Endometrial microvascular endothelial cells (primary cell): ENCODE measurements around the gene SPOCK3. TPM values are rescaled to one million over a fixed set of nuclear protein-coding genes. Genes with fewer than 3 reads are reported as not detected.
"Not testable (repeated sequence)": the region's sequence is repeated elsewhere in the genome, so short reads cannot be mapped to it uniquely, and the experiment has no call there.

Experiments
- in situ Hi-C: cut with HindIII; loops from 2 replicates; pipeline ENCODE4 v1.10.0; 2017; ENCODE audit warnings: low sequenced_read_pairs, low pct_unique_long_range_greater_than_20kb; ENCODE audit errors: inconsistent ontology term
- total RNA-seq: library from RNA; depleted of rRNA; stranded (reverse); fragments of >200 nt; gene quantifications from one replicate; pipeline ENCODE4 v1.2.3, GENCODE V29; 2015; ENCODE audit errors: inconsistent ontology term

Gene SPOCK3
- total RNA-seq, 1 donor from 2014 or later, result not detected

GRCh38 chr4:166735553-166735952 lies 498.7 kb downstream of the SPOCK3 start:
- in situ Hi-C loops, result no loop called here

GRCh38 chr4:166734797-166735196 lies 499.5 kb downstream of the SPOCK3 start:
- in situ Hi-C loops, result no loop called here

- in situ Hi-C loops, result no loop called here
These were observed 500.6 kb downstream of the SPOCK3 start for GRCh38 chr4:166733686-166734085.

- in situ Hi-C loops, result no loop called here
These were observed 507.5 kb downstream of the SPOCK3 start for GRCh38 chr4:166726832-166727231.

- in situ Hi-C loops, result no loop called here
These were observed 509.9 kb downstream of the SPOCK3 start for GRCh38 chr4:166724369-166724768.

GRCh38 chr4:166723532-166724140 lies 510.7 kb downstream of the SPOCK3 start:
- in situ Hi-C loops, result no loop called here

GRCh38 chr4:166715748-166716713 lies 518.3 kb downstream of the SPOCK3 start:
- in situ Hi-C loops, result not testable (repeated sequence)

GRCh38 chr4:166700592-166700991 lies 533.7 kb downstream of the SPOCK3 start:
- in situ Hi-C loops, result no loop called here

GRCh38 chr4:166688835-166689234 lies 545.5 kb downstream of the SPOCK3 start:
- in situ Hi-C loops, result no loop called here

GRCh38 chr4:166687828-166688227 lies 546.5 kb downstream of the SPOCK3 start:
- in situ Hi-C loops, result no loop called here
